Upper lobe of left lung (tissue), 4 donors: Measurements from ENCODE around the gene ZNF584.

Experiments
- EP300 ChIP-seq, 4 donors: sonication (generic); formaldehyde crosslinking; IDR thresholded peaks; one replicate each; pipeline ENCODE4 v1.5.1; 2017; ENCODE audit warnings: antibody characterized with exemption in 4 of 4, control low read depth in 2 of 4
- TF ChIP-seq, protein P1 (sequence below), 6 experiments: fragments of 450-650 bp in 4 of 6; fragments of 200-600 bp in 2 of 6; sonication (generic) in 2 of 6; IDR thresholded peaks; one replicate each; pipeline ENCODE4 v1.5.1; 2016 to 2019; ENCODE audit warnings: antibody characterized with exemption in 6 of 6

DNA sequence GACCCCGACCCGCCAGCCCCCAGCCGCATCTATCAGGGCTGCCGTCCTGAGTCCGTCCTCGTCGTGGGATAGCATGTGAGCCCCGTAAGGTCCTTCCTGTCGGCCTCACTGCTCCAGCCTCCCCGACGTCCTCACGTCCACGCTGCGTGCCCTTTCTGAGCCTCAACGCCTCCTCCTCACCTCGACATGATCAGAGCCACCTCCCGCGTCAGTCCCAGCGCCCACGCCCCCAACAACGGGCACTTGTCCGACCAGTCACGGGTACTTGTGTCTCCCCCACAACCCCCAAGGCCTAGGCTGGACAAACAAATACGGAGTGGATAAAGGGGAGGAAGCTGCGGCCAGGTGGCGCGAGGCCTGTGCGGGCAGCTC is 46.6 kb upstream of the ZNF584 start:
- TF ChIP-seq, protein P1, sequence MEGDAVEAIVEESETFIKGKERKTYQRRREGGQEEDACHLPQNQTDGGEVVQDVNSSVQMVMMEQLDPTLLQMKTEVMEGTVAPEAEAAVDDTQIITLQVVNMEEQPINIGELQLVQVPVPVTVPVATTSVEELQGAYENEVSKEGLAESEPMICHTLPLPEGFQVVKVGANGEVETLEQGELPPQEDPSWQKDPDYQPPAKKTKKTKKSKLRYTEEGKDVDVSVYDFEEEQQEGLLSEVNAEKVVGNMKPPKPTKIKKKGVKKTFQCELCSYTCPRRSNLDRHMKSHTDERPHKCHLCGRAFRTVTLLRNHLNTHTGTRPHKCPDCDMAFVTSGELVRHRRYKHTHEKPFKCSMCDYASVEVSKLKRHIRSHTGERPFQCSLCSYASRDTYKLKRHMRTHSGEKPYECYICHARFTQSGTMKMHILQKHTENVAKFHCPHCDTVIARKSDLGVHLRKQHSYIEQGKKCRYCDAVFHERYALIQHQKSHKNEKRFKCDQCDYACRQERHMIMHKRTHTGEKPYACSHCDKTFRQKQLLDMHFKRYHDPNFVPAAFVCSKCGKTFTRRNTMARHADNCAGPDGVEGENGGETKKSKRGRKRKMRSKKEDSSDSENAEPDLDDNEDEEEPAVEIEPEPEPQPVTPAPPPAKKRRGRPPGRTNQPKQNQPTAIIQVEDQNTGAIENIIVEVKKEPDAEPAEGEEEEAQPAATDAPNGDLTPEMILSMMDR (IDR thresholded peaks at IDR 0.05) = peak in 1 of 6 experiments; percentile 5
- TF ChIP-seq EP300 (IDR thresholded peaks at IDR 0.05) = no peak
